Stimulated activated CD8-positive, alpha-beta memory T cell treated with anti-CD3 and anti-CD28 coated beads, Interleukin-2, amount 100 ng/mL, for 1 hour (primary cell): ENCODE results near the gene HHLA2.

Experiments
- DNase-seq, 2 donors: peaks; one replicate each; pipeline ENCODE4 v3.0.0-alpha.2; 2020; ENCODE audit warnings: low read depth in 2 of 2

HHLA2 gene

GRCh38 chr3:108300103-108300849 is 3.9 kb downstream of the HHLA2 start:
- no peak for DNase-seq

GRCh38 chr3:108301695-108302404 is 5.5 kb downstream of the HHLA2 start:
- DNase-seq = no peak

GRCh38 chr3:108302570-108302969 is 6.2 kb downstream of the HHLA2 start:
- DNase-seq = no peak

- no peak for DNase-seq
Measured at GRCh38 chr3:108305484-108306172, 9.3 kb downstream of the HHLA2 start.

- DNase-seq = no peak
Measured at GRCh38 chr3:108311797-108312196, 15.4 kb downstream of the HHLA2 start.

- DNase-seq = no peak
Measured at GRCh38 chr3:108312656-108313055, 16.3 kb downstream of the HHLA2 start.

- DNase-seq = no peak
Measured at GRCh38 chr3:108315767-108316301, 19.5 kb downstream of the HHLA2 start.

GRCh38 chr3:108319428-108320082 is 23.2 kb downstream of the HHLA2 start:
- no peak for DNase-seq

GRCh38 chr3:108320746-108321350 is 24.5 kb downstream of the HHLA2 start:
- DNase-seq = no peak

GRCh38 chr3:108322352-108322751 is 26.0 kb downstream of the HHLA2 start:
- DNase-seq = no peak

- DNase-seq = no peak
Measured at GRCh38 chr3:108324177-108324576, 27.8 kb downstream of the HHLA2 start.

- DNase-seq = no peak
Measured at GRCh38 chr3:108327168-108327567, 30.8 kb downstream of the HHLA2 start.

- no peak for DNase-seq
Measured at GRCh38 chr3:108328821-108329486, 32.6 kb downstream of the HHLA2 start.

- no peak for DNase-seq
Measured at GRCh38 chr3:108329508-108329907, 33.2 kb downstream of the HHLA2 start.

GRCh38 chr3:108329947-108330346 is 33.6 kb downstream of the HHLA2 start:
- no peak for DNase-seq

GRCh38 chr3:108331792-108332191 is 35.4 kb downstream of the HHLA2 start:
- no peak for DNase-seq

- no peak for DNase-seq
Measured at GRCh38 chr3:108333961-108334360, 37.6 kb downstream of the HHLA2 start.

GRCh38 chr3:108334701-108335100 is 38.4 kb downstream of the HHLA2 start:
- no peak for DNase-seq

- DNase-seq = no peak
Measured at GRCh38 chr3:108338901-108339545, 42.7 kb downstream of the HHLA2 start.

- DNase-seq = no peak
Measured at GRCh38 chr3:108341911-108342310, 45.6 kb downstream of the HHLA2 start.
